Measurements from ENCODE around the gene KRTAP4-11.
"Not testable (repeated sequence)": the region's sequence is repeated elsewhere in the genome, so short reads cannot be mapped to it uniquely, and the experiment has no call there.

The KRTAP4-11 gene

DNA sequence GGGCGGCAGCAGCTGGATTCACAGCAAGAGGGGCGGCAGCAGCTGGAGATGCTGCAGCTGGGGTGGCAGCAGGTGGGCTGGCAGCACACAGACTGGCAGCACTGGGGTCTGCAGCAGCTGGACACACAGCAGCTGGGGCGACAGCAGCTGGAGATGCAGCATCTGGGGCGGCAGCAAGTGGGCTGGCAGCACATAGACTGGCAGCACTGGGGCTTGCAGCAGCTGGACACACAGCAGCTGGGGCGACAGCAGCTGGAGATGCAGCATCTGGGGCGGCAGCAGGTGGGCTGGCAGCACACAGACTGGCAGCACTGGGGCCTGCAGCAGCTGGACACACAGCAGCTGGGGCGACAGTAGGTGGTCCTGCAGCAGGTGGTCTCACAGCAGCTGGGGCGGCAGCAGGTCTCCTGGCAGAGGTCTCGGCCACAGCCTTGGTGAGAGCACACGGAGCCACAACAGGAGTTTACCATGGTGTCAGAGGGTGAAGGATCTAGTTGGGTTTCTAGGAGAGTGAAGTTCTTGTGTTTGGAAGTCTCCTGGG is at the start of gene KRTAP4-11:
KRTAP4-11 (minus strand) TSS at position 528 of the 541 bp plus-strand sequence; CDS start at position 470, 58 bp downstream.
- DNase-seq (ENCODE audit: low read depth in 2 of 2) = not testable (repeated sequence)

DNA sequence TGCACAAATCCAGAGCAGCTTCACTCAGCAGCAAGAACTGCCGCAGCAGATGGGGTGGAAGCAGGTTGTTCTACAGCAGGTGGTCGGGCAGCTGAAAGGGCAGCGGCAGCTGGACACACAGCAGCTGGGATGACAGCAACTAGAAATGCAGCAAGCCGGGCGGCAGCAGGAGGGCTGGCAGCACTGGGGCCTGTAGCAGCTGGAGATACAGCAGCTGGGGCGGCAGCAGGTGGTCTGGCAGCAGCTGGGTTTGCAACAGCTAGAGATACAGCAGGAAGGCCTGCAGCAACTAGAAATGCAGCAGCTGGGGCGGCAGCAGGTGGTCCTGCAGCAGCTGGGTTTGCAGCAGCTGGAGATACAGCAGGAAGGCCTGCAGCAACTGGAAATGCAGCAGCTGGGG is 49.4 kb upstream of the KRTAP4-11 start:
- no peak for DNase-seq (ENCODE audit: low read depth in 2 of 2)

- no peak for DNase-seq (ENCODE audit: low read depth in 2 of 2)
Observed at GRCh38 chr17:41163828-41164227, 45.7 kb upstream of the KRTAP4-11 start.

GRCh38 chr17:41160648-41161047 is 42.5 kb upstream of the KRTAP4-11 start, which contains the start of gene KRTAP4-4:
Gene KRTAP4-4 (minus strand): TSS chr17:41160748. CDS start chr17:41160691, 57 bp downstream.
- DNase-seq (ENCODE audit: low read depth in 2 of 2) = no peak

DNA sequence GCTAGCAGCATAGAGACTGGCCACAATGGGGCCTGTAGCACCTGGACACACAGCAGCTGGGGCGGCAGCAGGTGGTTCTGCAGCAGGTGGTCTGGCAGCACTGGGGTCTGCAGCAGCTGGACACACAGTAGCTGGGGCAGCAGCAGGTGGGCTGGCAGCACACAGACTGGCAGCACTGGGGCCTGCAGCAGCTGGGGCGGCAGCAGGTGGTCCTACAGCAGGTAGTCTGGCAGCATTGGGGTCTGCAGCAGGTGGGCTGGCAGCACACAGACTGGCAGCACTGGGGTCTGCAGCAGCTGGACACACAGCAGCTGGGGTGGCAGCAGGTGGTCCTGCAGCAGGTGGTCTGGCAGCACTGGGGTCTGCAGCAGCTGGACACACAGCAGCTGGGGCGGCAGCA is 42.0 kb upstream of the KRTAP4-11 start:
- not testable (repeated sequence) for DNase-seq (ENCODE audit: low read depth in 2 of 2)

DNA sequence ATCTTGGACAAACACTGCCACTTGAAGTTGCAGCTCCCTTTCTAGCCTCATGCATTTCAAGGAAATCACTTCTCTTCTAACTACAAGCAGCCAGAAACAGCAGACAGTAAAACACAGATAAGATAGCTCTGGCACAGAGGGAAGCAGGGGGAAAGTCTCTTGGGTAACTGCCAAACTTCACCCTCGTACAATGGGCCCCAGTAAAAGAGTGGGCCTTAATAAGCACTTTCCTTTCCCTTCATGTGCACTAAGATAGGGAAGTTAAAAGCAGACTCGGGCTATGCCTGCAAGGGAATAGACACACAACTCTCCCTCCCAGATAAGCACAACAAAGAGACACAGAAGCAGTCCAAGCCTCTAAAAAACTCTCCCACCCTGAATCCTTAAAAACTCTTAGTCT is 35.7 kb upstream of the KRTAP4-11 start:
- DNase-seq (ENCODE audit: low read depth in 2 of 2) = no peak

DNA sequence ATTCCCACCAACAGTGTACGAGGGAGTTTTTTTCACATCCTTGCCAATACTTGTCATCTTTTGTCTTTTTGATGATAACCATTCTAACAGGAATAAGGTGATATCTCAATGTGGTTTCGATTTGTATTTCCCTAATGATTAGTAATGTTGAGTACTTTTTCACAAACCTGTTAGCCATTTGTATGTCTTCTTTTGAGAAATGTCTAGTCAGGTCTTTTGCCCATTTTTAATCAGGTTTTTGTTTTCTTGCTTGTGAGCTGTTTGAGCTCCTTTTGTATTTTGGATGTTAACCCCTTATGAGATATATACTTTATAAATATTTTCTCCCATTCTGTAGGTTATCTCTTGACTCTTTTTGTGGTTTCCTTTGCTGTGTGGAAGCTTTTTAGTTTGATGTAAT is 33.4 kb upstream of the KRTAP4-11 start:
- DNase-seq (ENCODE audit: low read depth in 2 of 2) = no peak

GRCh38 chr17:41150026-41150425 is 31.9 kb upstream of the KRTAP4-11 start:
- DNase-seq (ENCODE audit: low read depth in 2 of 2) = no peak

GRCh38 chr17:41149652-41149985 is 31.4 kb upstream of the KRTAP4-11 start, which contains the start of gene KRTAP4-5:
Gene KRTAP4-5 (minus strand): TSS chr17:41149825. CDS start chr17:41149767, 58 bp downstream.
- DNase-seq (ENCODE audit: low read depth in 2 of 2) = no peak

DNA sequence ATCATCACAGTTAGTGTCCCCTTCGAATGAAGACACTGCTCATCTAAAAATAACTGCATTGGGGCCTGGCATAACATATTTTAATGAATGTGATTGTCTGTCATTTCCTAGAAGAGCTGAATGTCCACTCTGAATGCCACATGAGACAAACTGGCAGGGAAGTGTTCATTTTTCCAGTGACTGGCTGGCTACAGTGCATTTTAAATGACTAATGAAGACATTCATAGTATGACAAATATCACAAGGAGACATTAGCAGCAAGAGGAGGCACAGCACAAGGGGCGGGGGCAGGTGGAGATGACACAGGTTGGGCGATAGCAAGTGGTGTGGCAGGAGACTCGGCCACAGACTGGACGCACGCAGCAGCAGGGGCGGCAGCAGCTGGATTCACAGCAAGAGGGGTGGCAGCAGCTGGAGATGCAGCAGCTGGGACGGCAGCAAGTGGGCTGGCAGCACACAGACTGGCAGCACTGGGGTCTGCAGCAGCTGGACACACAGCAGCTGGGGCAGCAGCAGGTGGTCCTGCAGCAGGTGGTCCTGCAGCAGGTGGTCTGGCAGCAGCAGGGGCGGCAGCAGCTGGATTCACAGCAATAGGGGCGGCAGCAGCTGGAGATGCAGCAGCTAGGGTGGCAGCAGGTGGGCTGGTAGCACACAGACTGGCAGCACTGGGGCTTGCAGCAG is 30.9 kb upstream of the KRTAP4-11 start:
- DNase-seq (ENCODE audit: low read depth in 2 of 2) = not testable (repeated sequence)

- no peak for DNase-seq (ENCODE audit: low read depth in 2 of 2)
Observed at GRCh38 chr17:41147531-41148204, 29.5 kb upstream of the KRTAP4-11 start.

- DNase-seq (ENCODE audit: low read depth in 2 of 2) = no peak
Observed at GRCh38 chr17:41145261-41145660, 27.1 kb upstream of the KRTAP4-11 start.

DNA sequence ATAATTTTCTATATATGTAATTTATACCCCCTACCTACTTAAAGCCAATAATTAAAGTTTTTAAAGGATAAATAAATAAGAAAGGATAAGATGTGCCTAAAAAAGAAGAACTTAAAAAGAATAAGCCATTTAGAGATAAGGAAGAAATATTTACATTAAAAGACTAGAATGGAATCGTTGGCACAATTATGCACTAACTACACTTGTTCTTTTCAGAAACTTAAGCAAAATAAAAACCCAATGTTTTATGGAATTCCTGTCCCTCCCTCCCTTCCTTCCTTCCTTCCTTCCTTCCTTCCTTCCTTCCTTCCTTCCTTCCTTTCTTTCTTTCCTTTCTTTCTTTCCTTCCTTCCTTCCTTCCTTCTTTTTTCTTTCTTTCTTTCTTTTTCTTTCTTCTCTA is 26.7 kb upstream of the KRTAP4-11 start:
- no peak for DNase-seq (ENCODE audit: low read depth in 2 of 2)

- no peak for DNase-seq (ENCODE audit: low read depth in 2 of 2)
Observed at GRCh38 chr17:41141361-41141760, 23.2 kb upstream of the KRTAP4-11 start.

GRCh38 chr17:41140360-41141131 is 22.4 kb upstream of the KRTAP4-11 start, which contains the start of gene KRTAP4-6:
Gene KRTAP4-6 (minus strand): TSS chr17:41140544. CDS start chr17:41140487, 57 bp downstream.
- no peak for DNase-seq (ENCODE audit: low read depth in 2 of 2)

DNA sequence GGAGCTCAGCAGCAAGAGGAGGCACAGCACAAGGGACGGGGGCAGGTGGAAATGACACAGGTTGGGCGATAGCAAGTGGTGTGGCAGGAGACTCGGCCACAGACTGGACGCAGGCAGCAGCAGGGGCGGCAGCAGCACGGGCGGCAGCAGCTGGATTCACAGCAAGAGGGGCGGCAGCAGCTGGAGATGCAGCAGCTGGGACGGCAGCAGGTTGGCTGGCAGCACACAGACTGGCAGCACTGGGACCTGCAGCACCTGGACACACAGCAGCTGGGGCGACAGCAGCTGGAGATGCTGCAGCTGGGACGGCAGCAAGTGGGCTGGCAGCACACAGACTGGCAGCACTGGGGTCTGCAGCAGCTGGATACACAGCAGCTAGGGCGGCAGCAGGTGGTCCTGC is 21.7 kb upstream of the KRTAP4-11 start:
- not testable (repeated sequence) for DNase-seq (ENCODE audit: low read depth in 2 of 2)

DNA sequence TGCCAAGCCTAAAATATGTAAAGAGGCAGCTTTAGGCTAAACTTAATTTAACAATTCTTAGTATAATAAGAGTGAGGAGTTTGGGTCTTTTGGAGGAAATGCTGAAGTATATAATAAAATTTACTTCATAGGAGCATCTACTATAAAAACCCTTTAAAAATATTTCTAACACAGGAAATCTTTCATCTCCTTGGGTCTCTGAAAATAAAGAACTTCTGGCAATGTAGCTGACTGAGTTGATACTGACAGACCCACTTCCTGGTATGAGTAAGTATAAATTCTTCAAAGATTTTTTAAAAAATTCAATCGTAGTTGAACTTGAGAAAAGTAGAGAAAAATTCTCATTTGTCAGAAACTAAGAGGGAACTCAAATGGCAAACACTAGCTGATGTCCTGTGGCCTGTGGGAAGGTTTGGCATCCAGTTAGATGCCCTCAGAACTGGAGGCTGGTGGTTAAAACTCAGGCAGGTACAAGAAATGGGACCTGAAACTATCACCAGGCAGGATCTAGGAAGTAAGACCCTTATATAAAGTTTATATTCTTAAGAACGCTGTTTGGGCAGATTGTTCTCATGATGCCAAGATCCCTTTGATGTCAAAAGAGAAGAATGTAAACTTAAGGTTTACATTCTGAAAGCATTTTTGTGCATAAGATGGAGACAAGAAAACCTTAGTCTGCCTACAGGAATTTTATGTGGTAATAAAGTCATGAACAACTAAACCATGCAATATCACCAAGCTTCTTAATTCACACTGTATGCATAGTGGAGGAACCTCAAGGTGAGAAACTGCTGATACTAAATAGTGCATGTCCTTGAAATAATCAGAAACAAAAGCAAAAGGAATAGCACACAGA is 15.9 kb upstream of the KRTAP4-11 start:
- no peak for DNase-seq (ENCODE audit: low read depth in 2 of 2)

- no peak for DNase-seq (ENCODE audit: low read depth in 2 of 2)
Observed at GRCh38 chr17:41131979-41132378, 13.8 kb upstream of the KRTAP4-11 start.

DNA sequence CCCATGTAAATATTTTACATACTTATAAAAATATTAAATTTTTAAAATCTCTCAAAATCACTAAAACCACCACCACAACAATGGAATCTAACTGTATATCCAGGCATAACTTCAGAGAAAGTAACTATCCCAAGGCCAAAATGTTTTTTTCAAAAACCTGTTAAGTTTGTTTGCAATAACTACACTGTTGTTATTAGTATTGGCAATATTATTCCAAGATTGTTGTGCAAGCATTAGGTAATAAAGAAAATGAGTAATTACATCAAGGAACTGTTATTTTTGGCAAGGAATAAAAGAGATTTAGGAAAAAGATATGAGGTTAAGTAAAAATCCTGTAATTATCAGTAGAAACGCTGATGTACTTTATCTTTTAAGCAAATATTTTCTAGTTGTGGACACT is 9.2 kb upstream of the KRTAP4-11 start:
- DNase-seq (ENCODE audit: low read depth in 2 of 2) = no peak

DNA sequence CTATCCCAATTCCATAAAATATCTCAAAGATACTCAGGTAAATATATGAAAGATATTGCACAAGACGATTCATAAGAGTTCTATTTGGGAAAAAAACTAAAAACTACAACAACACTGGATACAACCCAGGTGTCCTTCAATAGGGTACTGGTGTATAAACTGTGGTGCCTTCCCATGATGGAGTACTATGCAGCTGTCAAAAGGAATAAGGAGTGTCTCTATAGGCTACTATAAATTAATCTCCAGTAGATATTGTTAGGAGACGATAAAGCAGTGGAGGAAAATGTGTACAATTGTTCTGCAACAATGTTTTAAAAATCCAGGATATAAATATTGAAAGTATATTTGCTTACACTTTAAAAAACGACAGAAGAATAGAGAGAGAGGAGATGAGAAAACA is 8.2 kb upstream of the KRTAP4-11 start:
- no peak for DNase-seq (ENCODE audit: low read depth in 2 of 2)

GRCh38 chr17:41125064-41125463 is 6.9 kb upstream of the KRTAP4-11 start:
- no peak for DNase-seq (ENCODE audit: low read depth in 2 of 2)
